SIG-M5 (cell line): ENCODE data around the gene NTN4.
"Not testable (repeated sequence)": the region's sequence is repeated elsewhere in the genome, so short reads cannot be mapped to it uniquely, and the experiment has no call there.

Experiments
- DNase-seq: peaks from one replicate; lab custom pipeline; 2025; lab: John Stamatoyannopoulos, UW

Gene NTN4

DNA sequence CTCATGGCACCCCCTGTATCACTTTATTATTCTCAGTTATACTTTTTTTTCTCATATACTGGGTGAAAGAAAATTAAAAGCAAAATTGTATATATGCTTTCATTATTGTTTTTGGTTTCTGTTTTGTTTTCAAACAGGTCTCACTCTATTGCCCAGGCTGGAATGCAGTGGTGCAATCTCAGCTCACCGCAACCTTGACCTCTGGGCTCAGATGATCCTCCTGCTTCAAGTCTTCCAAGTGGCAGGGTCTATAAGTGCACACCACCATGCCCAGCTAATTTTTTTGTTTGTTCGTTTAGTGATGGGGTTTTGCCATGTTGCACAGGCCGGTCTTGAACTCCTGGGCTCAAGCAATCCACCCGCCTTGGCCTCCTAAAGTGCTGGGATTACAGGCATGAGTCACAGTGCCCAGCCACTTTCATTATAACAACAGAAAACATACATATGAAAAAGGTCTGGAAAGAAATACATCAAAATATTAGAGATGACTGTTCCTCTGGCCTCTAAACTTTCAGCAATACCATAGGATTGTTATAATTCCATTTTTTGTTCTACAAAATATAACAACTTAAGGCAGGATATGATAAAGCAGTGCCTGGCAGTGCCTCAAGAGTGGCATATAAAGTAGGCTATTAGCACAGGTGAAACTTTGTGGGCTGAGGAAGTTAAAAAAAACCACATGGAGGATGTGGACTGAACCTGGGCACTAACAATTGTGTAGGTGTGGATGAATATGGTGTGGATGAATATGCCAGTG is 5.8 kb upstream of the NTN4 start:
- no peak for DNase-seq

- DNase-seq: no peak
Measured at GRCh38 chr12:95790917-95791849, 619 bp upstream of the NTN4 start.

- no peak for DNase-seq
Measured at GRCh38 chr12:95789126-95790032, 1.2 kb downstream of the NTN4 start.

DNA sequence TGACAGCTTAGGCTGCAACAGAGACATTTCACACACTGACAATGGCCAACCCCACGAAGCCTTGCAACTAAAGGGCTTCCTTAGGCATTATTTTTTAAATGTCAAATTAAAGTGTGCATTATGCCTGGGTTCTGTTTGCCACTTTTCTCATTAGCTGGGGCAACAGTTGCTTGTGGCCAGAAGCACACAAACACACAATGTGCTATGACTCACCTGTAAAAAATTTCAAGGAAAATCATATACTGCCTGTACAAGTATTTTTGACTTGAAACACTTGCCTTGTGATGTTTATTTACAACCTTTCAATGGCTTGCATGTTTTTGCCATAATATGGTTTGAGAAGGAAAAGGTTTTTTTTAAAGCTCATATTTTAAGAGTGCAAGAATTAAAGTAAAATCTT is 1.9 kb downstream of the NTN4 start:
- DNase-seq: no peak

DNA sequence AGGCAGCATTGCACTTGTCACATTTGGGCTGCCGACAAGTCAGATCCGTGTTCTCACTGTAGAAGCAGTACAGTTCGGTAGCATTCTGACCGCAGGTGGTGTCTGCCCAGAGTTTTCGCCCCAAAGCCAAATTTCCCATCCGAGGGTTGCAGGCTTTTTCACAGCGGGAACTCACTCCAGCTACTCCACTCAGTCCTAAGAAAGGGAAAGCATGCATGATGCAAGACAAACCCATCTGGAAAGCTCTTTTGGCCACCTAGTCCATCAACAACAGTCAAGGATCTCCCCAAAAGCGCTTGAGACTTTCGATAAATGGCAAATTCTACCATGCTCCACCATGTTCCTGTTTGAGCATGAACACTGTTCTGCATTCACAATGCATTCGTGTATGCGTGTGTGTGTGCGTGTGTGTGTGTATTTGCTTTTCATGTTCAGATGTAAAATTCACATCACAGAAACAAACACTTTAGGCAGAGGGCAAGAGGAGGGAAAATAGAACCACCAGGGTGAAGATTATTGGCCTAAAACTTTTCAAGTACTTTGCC is 3.2 kb downstream of the NTN4 start:
- DNase-seq: no peak

GRCh38 chr12:95784915-95785314 is 5.6 kb downstream of the NTN4 start:
- DNase-seq: no peak

GRCh38 chr12:95784286-95784685 is 6.3 kb downstream of the NTN4 start:
- DNase-seq: no peak

DNA sequence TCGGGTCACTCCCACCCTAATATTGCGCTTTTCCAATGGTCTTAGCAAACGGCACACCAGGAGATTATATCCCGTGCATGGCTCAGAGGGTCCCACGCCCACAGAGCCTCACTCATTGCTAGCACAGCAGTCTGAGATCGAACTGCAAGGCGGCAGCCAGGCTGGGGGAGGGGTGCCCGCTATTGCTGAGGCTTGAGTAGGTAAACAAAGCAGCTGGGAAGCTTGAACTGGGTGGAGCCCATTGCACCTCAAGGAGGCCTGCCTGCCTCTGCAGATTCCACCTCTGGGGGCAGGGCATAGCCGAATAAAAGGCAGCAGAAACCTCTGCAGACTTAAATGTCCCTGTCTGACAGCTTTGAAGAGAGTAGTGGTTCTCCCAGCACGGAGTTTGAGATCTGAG is 15.1 kb downstream of the NTN4 start:
- not testable (repeated sequence) for DNase-seq

DNA sequence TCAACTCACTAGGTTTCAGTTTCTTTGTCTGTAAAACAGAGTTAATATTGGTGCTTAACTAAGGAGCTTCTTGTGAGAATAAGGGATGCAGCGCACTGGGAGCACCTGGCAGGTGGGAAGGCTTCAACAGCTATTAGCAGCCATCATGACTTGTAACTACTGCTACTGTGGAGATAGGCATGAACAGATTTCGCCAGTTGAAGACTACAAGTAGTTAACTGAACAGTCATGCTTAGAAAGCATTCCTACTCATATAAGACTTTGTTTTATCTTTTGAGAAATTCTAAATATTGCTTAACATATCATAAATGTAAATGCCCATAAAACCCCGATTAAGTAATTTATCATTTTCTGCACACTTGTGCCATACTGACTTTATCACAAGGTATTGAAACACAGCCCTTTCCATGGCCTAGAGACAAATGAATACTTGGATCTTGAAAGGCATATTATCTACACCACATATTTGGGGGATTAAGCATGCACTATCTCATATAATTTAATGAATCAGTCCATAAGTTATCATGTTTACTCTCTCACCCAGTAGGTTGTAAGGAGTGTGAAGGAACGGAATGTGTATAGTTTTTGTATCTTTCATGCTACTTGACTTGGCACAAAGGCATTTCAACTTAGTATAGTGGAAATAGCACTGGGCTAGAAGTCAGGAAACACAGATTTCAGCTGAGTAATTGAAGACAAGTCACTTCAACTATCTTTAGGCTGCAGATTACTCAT is 16.1 kb downstream of the NTN4 start:
- no peak for DNase-seq

GRCh38 chr12:95773320-95773719 is 17.2 kb downstream of the NTN4 start:
- no peak for DNase-seq

- no peak for DNase-seq
Measured at GRCh38 chr12:95767703-95768102, 22.9 kb downstream of the NTN4 start.

- no peak for DNase-seq
Measured at GRCh38 chr12:95766356-95767019, 24.1 kb downstream of the NTN4 start.

DNA sequence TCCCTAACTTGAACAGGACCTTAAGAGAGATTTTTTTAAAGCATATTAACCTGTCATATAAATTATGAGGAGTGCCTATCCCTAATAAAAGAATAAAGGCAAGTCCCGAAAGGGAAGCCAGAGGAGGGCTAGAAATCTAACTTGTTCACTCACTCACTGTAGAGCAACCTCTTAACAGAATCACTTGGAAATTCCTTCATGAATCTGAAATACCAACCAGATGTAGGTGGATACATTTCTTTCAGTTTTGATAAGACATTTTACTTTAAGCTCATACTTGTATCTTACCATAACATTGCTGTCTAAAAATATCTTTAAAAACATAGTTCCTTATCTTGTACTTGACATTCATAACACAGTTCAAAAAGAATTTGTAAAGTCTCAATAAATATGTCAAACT is 25.7 kb downstream of the NTN4 start:
- no peak for DNase-seq

DNA sequence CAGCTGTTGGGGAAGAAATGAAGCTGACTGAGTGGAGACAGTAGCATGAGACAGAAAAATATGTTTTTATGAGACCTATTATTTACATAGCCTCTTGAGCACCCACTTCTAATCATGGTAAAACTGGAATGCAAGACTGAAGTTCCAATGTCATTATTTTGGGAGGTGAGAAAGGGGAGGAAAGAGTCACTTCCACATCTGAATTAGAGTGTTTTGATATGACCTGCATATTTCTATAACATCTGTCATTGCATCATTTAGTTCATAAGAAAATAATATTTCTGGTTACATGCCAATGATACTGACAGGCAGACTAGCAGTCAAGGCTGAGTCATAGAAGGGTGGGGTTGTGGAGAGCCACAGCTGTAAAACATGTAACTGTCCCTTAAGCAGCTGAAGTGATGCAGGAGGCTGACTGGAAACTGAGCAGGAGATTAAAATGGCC is 26.7 kb downstream of the NTN4 start:
- DNase-seq: no peak

- DNase-seq: no peak
Measured at GRCh38 chr12:95762123-95762785, 28.3 kb downstream of the NTN4 start.

GRCh38 chr12:95760371-95760770 is 30.2 kb downstream of the NTN4 start:
- no peak for DNase-seq

GRCh38 chr12:95759718-95760117 is 30.8 kb downstream of the NTN4 start:
- no peak for DNase-seq

DNA sequence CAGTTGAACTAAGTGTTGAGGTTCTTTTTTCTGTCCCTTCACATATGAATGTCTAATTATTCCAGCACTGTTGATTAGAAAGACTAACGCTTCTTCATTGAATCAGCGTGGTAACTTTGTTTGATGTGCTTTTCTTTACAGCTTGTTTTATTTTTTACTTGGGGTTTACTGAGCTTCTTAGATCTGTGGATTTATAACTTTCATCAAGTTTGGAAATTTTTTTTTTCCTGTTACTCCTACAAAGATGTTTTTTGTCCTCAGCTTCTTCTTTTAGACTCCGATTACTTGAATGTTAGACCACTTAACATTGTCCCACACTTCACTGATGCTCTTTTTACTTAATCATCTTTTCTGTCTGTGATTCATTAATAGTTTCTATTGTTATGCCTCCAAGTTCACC is 31.5 kb downstream of the NTN4 start:
- no peak for DNase-seq

DNA sequence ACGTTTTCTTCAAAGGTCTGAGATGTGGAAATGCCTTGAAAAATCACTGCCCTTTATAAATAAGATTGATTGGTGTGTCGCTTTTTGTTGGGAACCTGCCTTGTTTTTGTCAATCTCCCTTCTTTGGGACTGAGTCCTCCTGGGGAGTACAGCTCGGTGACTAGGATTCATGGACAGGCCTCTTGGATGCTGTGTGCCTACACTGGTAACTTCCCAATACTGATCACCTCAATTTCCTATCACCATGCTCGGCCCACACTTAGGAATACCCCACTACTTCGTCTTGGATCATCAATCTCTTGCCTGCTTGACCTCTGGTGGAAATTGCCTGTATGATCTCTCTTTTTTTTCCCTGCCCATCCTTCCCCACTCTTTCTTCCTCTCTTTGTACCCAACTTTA is 34.2 kb downstream of the NTN4 start:
- no peak for DNase-seq

DNA sequence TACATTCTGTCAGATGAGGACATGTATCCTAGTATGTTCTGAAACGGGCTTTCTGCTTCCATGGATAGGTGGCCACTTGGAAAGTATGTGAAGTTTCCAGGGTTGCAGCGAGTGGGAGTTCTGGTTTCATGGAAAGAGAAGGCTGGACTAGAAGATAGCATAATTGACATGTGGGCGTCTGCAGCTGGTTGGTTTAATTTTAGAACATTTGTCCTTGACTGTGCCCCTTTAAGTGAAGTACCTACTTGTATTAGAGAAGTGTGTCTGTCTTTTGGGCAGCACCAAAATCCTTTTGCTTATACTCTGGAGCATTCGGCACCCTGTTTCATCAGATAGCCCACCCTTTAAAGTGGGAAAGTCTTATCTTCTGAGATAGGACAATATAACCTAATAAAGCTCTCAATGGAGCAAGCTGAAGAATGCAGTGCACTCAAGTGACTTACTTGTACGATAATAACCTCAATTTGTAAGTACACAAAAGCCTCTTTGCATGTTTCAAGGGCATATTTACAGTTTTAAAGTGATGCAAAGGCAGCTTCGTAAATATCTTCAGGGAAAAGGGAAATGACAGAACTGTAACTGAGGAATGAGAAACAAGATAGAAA is 35.2 kb downstream of the NTN4 start:
- no peak for DNase-seq
